HL-60 (cell line): Measurements from ENCODE around the gene FOXP4.

Source experiments
- TF ChIP-seq, protein P1 (sequence below): IDR thresholded peaks from 2 replicates; pipeline ENCODE4 v1.6.1; 2012; ENCODE audit warnings: low read depth; ENCODE audit not compliant: insufficient replicate concordance
- TF ChIP-seq, protein P2 (sequence below): IDR thresholded peaks from one replicate; pipeline ENCODE4 v1.5.1; 2011; ENCODE audit warnings: low read length, control low read depth, inconsistent platforms; ENCODE audit not compliant: insufficient read depth

DNA sequence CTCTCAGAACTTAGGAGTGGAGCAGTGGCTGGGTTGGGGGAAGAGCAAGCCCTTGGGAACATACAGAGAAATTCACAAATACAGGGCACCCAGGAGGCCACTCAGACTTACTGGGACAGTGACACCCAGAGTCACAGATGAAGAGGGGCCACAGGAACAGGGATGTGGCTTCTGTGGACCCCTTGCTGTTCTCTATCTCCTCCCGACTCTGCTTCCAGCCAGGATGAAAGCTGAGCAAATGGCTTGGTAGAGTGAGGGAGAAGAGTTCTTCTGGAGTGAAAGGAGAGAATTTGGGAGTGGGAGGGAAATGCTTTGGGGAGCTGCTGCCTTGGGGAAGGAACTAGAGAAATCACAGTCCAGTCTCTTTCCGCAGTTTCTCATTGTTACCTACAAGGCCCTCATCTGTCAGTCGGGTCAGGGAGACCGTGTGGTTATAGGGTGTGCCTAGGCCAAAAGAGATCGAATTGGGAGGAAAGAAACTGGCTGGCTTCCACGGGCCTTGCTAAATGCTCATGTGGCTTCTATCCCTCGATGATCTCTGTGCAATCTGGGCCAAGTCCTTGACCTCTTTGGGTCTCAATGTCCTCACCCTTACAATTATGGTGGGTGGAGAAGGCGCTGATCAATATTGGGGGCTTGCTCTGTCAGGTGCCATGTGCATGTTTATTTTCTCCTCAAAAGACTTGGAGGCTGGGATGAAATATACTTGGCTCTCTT is 17.0 kb downstream of the FOXP4 start:
- TF ChIP-seq, protein P1, sequence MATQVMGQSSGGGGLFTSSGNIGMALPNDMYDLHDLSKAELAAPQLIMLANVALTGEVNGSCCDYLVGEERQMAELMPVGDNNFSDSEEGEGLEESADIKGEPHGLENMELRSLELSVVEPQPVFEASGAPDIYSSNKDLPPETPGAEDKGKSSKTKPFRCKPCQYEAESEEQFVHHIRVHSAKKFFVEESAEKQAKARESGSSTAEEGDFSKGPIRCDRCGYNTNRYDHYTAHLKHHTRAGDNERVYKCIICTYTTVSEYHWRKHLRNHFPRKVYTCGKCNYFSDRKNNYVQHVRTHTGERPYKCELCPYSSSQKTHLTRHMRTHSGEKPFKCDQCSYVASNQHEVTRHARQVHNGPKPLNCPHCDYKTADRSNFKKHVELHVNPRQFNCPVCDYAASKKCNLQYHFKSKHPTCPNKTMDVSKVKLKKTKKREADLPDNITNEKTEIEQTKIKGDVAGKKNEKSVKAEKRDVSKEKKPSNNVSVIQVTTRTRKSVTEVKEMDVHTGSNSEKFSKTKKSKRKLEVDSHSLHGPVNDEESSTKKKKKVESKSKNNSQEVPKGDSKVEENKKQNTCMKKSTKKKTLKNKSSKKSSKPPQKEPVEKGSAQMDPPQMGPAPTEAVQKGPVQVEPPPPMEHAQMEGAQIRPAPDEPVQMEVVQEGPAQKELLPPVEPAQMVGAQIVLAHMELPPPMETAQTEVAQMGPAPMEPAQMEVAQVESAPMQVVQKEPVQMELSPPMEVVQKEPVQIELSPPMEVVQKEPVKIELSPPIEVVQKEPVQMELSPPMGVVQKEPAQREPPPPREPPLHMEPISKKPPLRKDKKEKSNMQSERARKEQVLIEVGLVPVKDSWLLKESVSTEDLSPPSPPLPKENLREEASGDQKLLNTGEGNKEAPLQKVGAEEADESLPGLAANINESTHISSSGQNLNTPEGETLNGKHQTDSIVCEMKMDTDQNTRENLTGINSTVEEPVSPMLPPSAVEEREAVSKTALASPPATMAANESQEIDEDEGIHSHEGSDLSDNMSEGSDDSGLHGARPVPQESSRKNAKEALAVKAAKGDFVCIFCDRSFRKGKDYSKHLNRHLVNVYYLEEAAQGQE = no peak
- TF ChIP-seq, protein P2, sequence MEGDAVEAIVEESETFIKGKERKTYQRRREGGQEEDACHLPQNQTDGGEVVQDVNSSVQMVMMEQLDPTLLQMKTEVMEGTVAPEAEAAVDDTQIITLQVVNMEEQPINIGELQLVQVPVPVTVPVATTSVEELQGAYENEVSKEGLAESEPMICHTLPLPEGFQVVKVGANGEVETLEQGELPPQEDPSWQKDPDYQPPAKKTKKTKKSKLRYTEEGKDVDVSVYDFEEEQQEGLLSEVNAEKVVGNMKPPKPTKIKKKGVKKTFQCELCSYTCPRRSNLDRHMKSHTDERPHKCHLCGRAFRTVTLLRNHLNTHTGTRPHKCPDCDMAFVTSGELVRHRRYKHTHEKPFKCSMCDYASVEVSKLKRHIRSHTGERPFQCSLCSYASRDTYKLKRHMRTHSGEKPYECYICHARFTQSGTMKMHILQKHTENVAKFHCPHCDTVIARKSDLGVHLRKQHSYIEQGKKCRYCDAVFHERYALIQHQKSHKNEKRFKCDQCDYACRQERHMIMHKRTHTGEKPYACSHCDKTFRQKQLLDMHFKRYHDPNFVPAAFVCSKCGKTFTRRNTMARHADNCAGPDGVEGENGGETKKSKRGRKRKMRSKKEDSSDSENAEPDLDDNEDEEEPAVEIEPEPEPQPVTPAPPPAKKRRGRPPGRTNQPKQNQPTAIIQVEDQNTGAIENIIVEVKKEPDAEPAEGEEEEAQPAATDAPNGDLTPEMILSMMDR = no peak
